T-helper 9 cell (primary cell): ENCODE results near the gene C16orf87.
A peak's percentile ranks its signal among the peaks of the same experiment; 100 is the strongest.
"Not testable (repeated sequence)": the region's sequence is repeated elsewhere in the genome, so short reads cannot be mapped to it uniquely, and the experiment has no call there.

Source experiments
- DNase-seq: peaks from one replicate; pipeline ENCODE4 v3.0.0-alpha.2; 2020
- total RNA-seq, 2 donors: gene quantifications; one replicate each; lab custom pipeline; 2026; lab: John Stamatoyannopoulos, UW

C16orf87 gene
- 9.4 to 23.9 reads per million in 2 donors for total RNA-seq

GRCh38 chr16:46830902-46831647 lies at the start of gene C16orf87:
Gene C16orf87 (minus strand): TSS chr16:46831180. CDS start chr16:46831149, 31 bp downstream.
- peak; percentile 84 for DNase-seq

GRCh38 chr16:46875243-46875642 lies 44.3 kb upstream of the C16orf87 start:
- DNase-seq = no peak

GRCh38 chr16:46873201-46873600 lies 42.2 kb upstream of the C16orf87 start:
- DNase-seq = no peak

GRCh38 chr16:46871597-46871996 lies 40.6 kb upstream of the C16orf87 start:
- DNase-seq = no peak

GRCh38 chr16:46868891-46869290 lies 37.9 kb upstream of the C16orf87 start:
- DNase-seq = not testable (repeated sequence)

GRCh38 chr16:46867486-46867885 lies 36.5 kb upstream of the C16orf87 start:
- not testable (repeated sequence) for DNase-seq

- DNase-seq = no peak
Measured at GRCh38 chr16:46866286-46866685, 35.3 kb upstream of the C16orf87 start.

- no peak for DNase-seq
Measured at GRCh38 chr16:46862555-46863447, 31.8 kb upstream of the C16orf87 start.

GRCh38 chr16:46859719-46860152 lies 28.8 kb upstream of the C16orf87 start:
- no peak for DNase-seq

GRCh38 chr16:46858151-46858550 lies 27.2 kb upstream of the C16orf87 start:
- no peak for DNase-seq

- DNase-seq = no peak
Measured at GRCh38 chr16:46857368-46857945, 26.5 kb upstream of the C16orf87 start.

- DNase-seq = no peak
Measured at GRCh38 chr16:46855389-46855788, 24.4 kb upstream of the C16orf87 start.

GRCh38 chr16:46854846-46855245 lies 23.9 kb upstream of the C16orf87 start:
- DNase-seq = no peak

- peak; percentile 43 for DNase-seq
Measured at GRCh38 chr16:46853713-46854443, 22.9 kb upstream of the C16orf87 start.

GRCh38 chr16:46852130-46852529 lies 21.1 kb upstream of the C16orf87 start:
- no peak for DNase-seq

- no peak for DNase-seq
Measured at GRCh38 chr16:46850619-46851555, 19.9 kb upstream of the C16orf87 start.

GRCh38 chr16:46848768-46849764 lies 18.1 kb upstream of the C16orf87 start:
- no peak for DNase-seq

GRCh38 chr16:46845952-46846351 lies 15.0 kb upstream of the C16orf87 start:
- no peak for DNase-seq

GRCh38 chr16:46844771-46845170 lies 13.8 kb upstream of the C16orf87 start:
- no peak for DNase-seq
